NCI-H1417 (cell line): Measurements from ENCODE around the gene ARHGAP1.
"Not testable (repeated sequence)": the region's sequence is repeated elsewhere in the genome, so short reads cannot be mapped to it uniquely, and the experiment has no call there.

ENCODE experiments used
- DNase-seq, 3 experiments: peaks; one replicate each; lab custom pipeline; 2025; lab: John Stamatoyannopoulos, UW

Gene ARHGAP1

DNA sequence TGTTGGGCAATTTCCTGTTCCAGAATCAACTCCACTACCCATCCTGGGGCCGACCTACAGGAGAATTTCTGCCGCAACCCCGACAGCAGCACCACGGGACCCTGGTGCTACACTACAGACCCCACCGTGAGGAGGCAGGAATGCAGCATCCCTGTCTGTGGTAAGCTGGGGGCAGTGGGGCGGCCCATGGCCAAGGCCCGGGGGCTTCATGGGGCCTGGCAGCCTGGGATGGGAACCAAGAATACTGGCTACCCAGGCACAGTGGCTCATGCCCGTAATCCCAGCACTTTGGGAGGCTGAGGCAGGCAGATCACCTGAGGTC is 22.9 kb upstream of the ARHGAP1 start:
- DNase-seq = no peak

DNA sequence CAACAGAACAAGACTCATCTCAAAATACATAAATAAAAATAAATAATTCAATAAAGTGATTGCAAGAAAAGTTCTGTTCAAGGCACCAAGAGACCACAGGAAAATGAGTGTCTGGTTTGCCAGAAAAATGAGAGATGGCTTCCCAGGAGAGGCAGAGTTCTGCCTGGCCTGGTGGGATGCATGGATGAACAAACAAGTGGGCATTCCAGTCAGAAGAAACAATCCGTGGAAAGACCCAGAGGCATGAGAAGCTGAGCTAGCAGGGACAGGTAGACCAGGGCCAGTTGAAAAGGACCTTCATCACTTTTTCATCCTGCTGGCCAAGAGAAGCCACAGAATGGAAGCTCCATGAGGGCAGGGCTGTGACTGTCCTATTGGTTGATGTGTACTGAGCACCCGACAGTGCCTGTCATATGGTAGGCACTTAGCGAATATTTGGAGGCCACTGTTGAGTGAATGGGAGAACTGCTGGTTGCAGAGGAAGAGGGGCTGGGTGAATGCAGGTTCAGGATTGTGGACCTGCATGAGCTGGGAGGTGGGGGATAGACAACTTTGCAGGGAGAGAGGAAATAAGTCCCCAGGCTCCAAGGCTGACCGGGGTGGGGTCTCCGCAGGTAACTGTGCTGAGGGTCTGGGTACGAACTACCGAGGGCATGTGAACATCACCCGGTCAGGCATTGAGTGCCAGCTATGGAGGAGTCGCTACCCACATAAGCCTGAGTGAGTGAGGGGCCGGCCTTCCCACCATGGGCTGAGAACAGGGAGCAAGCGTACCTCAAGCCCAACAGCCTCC is 22.3 kb upstream of the ARHGAP1 start:
- no peak for DNase-seq

GRCh38 chr11:46721286-46721685 is 20.9 kb upstream of the ARHGAP1 start:
- no peak for DNase-seq

GRCh38 chr11:46719543-46720218 is 19.3 kb upstream of the ARHGAP1 start:
- DNase-seq = no peak

GRCh38 chr11:46719048-46719542 is 18.7 kb upstream of the ARHGAP1 start, which contains the start of gene F2:
TSS of gene F2 (plus strand) at chr11:46719213. CDS start at chr11:46719236, 23 bp downstream.
- DNase-seq = no peak

DNA sequence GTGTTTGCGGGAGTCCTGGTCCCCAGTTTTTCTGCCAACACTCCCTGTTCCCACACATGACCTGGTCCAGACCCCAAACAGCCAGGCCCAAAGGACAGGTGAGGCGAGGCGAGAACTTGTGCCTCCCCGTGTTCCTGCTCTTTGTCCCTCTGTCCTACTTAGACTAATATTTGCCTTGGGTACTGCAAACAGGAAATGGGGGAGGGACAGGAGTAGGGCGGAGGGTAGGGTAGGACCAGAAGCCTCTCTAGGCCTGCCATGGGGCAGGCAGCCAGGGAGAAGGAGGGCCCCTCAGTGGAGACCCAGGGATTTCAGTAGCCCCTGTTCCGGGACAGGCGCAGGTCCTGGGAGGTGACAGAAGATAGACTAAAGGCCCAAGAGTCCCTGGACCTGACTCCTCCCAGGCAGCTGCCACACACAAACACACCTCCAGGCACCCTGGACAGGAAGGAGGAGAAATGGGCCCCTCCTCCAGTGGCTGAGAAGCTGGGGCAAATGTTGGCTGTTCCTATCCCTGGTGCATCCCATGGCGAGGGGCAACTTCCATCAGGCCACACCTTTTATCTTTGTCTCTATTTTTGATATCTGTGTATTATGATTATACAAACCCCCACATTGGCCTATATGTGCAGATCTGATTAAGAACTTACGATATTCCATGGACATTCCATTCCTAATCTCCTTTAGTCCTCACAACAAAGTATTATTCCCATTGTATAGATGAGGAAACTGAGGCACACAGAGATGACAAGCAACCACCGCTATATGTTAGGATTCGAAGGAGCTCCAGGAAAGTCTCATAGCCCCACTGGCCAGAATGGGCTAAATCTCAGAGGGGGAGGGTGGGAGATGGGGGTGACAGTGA is 18.0 kb upstream of the ARHGAP1 start:
- DNase-seq = peak in 2 of 3 experiments; percentile 44 to 56

- DNase-seq = not testable (repeated sequence)
Measured at GRCh38 chr11:46717825-46718154, 17.4 kb upstream of the ARHGAP1 start.

- no peak for DNase-seq
Measured at GRCh38 chr11:46712874-46713576, 12.6 kb upstream of the ARHGAP1 start.

DNA sequence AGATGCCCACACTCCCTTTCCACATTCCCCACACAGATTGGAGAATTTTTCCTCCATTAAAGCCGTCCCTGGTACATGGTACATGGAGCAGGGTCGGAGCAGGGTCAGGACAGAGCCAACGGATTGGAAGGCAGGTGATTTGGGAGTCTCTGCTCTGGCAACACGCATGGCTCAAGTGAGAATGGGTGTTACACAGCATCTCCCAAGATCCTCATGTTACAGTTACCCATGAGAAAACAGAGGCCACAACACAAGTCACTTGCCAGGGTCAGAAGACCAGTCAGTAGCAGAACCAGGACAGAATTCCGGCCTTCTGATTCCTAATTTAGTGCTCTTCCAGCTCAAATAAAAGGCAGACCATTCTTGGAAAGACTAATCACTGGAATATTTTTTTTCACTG is 10.9 kb upstream of the ARHGAP1 start:
- DNase-seq = no peak

DNA sequence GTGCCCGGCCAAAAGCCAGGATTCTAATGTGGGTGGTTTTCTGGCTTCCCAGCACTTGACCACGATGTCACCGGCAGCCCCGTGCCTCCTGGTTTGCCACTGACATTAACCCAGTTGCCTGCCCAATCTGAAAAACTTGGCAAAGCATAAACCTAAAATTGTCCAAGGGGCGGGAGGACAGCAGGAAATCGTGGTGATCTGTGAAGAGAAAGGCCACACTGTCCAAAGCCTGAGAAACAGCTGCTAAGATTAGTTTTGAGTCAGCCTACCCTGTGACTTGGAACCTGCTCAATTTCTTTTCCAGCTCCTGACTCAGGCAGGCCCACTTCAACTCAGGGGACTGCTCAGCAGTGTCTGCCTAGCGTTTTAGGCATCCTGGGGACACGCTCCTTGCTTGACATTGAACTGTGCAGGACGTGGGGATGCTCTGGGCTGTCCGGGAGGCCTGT is 10.4 kb upstream of the ARHGAP1 start:
- no peak for DNase-seq

DNA sequence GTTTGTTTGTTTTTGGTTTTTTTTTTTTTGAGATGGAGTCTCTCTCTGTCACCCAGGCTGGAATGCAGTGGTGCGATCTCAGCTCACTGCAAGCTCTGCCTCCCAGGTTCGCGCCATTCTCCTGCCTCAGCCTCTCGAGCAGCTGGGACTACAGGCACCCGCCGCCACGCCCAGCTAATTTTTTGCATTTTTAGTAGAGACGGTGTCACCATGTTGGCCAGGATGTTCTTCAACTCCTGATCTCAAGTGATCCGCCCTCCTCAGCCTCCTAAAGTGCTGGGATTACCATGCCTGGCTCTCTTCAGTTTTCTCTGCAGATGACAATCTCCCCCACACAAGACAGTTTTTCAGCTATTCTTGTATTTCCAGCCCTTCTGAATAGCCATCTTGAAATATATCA is 8.9 kb upstream of the ARHGAP1 start:
- not testable (repeated sequence) for DNase-seq

DNA sequence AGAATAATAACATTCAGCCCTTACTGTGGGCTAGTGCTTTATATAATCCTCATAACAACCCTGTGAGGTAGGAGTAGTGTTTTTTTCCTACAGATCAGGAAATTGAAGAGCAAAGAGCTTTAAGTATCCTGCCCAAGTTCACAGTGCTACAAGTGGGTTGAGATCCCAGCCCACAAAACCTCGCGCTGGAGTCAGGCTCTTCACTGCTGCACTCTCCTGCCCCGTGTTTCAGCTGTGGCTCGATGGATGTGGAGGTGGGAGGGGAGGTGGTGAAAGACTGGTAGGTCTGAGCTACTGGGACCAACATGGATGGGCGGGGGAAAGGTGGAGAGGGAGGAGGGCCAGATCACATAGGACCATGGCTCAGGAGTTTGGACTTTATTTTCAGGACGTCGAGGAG is 6.5 kb upstream of the ARHGAP1 start:
- no peak for DNase-seq

DNA sequence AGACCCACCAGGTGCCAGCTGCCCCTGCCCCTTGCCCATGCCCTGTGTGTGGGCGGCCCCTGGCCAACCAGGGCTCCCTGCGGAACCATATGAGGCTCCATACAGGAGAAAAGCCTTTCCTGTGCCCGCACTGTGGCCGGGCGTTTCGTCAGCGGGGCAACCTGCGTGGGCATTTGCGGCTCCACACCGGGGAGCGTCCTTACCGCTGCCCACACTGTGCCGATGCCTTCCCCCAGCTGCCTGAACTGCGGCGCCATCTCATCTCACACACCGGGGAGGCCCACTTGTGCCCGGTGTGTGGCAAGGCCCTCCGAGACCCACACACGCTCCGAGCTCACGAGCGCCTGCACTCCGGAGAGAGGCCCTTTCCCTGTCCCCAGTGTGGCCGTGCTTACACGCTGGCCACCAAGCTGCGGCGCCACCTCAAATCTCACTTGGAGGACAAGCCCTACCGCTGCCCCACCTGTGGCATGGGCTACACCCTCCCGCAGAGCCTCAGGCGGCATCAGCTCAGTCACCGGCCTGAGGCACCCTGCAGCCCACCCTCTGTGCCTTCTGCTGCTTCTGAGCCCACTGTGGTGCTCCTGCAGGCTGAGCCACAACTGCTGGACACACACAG is 4.8 kb upstream of the ARHGAP1 start:
- DNase-seq = no peak

DNA sequence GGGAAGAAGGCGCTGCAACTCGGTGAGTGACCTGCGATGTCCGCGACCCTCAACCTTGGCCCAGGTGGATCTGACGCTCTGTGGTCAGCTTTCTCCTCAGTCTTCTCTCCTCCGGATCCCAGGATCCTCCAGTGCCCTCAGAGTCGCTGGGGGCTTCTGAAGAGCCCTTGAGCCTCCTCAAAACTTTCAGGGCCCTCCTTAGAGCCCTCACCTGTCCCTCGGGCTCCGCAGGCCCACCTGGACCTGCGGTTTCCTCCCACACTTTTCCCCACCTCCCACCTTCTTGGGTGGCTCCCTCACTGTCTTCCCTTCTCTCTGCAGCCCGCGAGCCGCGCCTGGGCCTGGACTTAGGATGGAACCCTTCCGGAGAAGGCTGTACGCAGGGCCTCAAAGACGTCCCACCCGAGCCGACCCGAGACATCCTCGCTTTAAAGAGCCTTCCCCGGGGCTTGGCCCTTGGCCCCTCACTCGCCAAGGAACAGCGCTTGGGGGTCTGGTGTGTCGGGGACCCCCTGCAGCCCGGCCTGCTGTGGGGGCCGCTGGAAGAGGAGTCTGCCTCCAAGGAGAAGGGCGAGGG is 747 bp upstream of the ARHGAP1 start:
- no peak for DNase-seq

- no peak for DNase-seq
Measured at GRCh38 chr11:46698597-46698996, 1.8 kb downstream of the ARHGAP1 start.

DNA sequence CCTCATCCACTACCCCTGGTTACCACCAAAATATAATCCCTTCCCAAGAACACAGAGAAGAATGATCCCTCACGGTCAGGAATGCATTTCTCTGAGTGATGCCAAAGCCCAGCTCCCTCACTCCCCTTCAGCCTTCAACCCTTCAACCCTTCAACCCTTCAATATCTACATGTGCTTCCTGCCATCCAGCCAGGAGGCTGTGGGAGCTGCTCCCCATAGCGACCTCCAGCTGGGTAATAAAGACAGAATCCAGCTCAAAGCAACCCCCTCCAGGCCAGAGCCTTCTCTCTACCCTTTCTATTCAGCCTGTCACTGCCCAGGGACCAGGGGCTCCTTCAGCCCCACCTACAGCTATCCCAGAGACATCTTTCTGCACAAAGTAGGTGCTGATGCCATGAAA is 2.7 kb downstream of the ARHGAP1 start:
- DNase-seq = peak in 1 of 3 experiments; percentile 14

DNA sequence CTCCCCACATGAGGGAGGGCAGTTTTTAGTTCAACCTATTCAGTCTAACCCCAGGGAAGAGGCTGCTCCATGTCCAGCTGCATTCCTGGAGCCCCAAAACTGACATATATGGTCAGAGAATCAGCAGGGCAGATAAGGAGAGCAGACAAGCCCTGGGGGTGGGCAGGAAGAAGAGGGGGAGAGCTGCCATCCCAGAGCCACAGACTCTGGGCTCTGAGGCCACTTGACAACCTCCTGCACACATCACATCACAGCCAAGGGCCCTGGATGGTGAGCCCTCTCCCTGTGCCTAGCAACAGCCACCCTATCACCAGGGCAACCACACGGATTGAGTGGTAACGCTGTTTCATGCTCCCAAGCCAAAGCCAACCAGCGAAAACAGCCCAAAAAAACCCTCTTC is 3.1 kb downstream of the ARHGAP1 start:
- DNase-seq = peak in 2 of 3 experiments; percentile 38 to 72

- DNase-seq = no peak
Measured at GRCh38 chr11:46696212-46696558, 4.2 kb downstream of the ARHGAP1 start.

DNA sequence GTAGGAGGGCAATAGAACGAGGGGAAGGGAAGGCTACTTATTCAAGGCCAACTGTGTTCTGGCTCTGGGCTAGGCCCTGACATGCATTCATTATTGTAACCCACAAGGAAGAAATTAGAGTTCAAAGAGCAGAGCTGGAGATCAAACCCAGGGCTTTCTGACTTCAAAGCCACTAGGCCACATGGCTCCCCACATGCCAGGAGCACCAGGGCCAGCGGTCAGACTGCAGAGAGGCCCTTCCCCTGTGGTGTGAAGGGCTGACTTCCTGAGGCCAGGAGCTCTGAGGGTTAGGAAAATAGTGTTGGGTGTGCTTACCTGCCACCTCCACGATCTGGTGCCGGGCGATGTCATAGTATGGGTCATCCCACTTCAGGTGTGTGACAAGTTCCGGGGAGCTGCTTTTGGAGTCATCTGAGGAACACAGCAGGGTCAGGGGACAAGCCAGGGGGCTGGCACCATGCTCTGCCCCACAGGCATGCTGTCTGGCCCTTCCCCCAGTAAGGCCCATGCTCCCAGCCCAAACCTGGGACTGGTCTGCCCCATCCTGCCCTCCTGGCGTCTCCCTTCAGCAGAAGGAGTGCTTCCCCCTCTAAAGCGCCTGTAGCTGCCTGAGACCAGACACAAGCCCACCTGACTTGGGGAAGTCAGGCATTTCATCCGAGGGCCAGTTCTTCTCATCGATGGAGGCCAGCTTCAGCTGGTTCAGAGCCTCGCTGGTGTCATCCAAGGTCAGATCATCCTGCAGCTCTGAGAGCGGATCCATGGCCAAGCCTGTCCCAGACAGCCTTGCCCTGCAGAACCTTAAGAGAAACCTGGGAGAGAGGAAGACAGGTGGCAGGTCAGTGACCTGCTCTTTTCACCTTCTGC is 4.8 kb downstream of the ARHGAP1 start:
- no peak for DNase-seq

GRCh38 chr11:46694607-46695006 is 5.8 kb downstream of the ARHGAP1 start:
- DNase-seq = no peak
